K562 (cell line): ENCODE data around the gene DLX2. TPM values are rescaled to one million over a fixed set of nuclear protein-coding genes. Genes with fewer than 3 reads are reported as not detected.

Experiments used
- ATAC-seq: fragments of 200-7000 bp; cut with Tn5 transposase; 3 replicates; pipeline ENCODE4 v1.9.1; 2020; ENCODE audit warnings: moderate library complexity
- BruUV-seq: library from RNA; stranded (reverse); fragments of 400-500 nt; replicated peaks from 2 replicates; lab custom pipeline; 2021; lab: Mats Ljungman, UMichigan
- CTCF ChIA-PET: fragments of 300-600 bp; formaldehyde crosslinking; extraction: SDS; loops from one replicate; lab custom pipeline; 2021; ENCODE audit warnings: low intra/inter-chr PET ratio; lab: Yijun Ruan, JAX
- POLR2A ChIA-PET: fragments of 300-600, 350-650 bp; sonication (Branson Sonifier 250); formaldehyde crosslinking; extraction: SDS; loops from one replicate; lab custom pipeline; 2021; ENCODE audit warnings: antibody characterized with exemption, inconsistent platforms; lab: Yijun Ruan, JAX
- DNase-seq, 4 experiments: peaks; one replicate each; pipeline versions ENCODE4 v3.0.0 to v3.0.0-alpha.2; 2011 to 2018; ENCODE audit warnings: low spot score in 3 of 4, mixed read lengths in 3 of 4; ENCODE audit errors: extremely low read depth in 1 of 4
- FAIRE-seq: peaks from 2 replicates; lab custom pipeline; 2011; peaks lifted over from hg19 to GRCh38; lab: Jason Lieb, UNC
- H2AFZ ChIP-seq: 2 replicates; pipeline ENCODE4 v1.6.0; 2011; ENCODE audit warnings: low read depth, low read length, control low read depth, inconsistent platforms
- H3K27ac ChIP-seq: fragments of 200-600 bp; 3 replicates; pipeline ENCODE4 v1.8.0; 2011; ENCODE audit warnings: low read depth, mild to moderate bottlenecking, control low read depth, inconsistent platforms, low read length, moderate library complexity, mixed read lengths; ENCODE audit errors: extremely low read depth
- H3K27me3 ChIP-seq, 2 experiments: fragments of 300-600 bp in 1 of 2; 2 replicates in 1 of 2; 3 replicates in 1 of 2; pipeline versions ENCODE4 v1.6.0 to v1.8.0; 2011; ENCODE audit warnings: inconsistent platforms in 2 of 2, low read length in 2 of 2, mild to moderate bottlenecking in 1 of 2, mixed read lengths in 1 of 2, moderate library complexity in 1 of 2; ENCODE audit not compliant: control insufficient read depth in 2 of 2, insufficient read depth in 2 of 2
- H3K36me3 ChIP-seq: fragments of 300-600 bp; 3 replicates; pipeline ENCODE4 v1.8.0; 2011; ENCODE audit warnings: mild to moderate bottlenecking, low read length, inconsistent platforms; ENCODE audit not compliant: control insufficient read depth, insufficient read depth
- H3K4me1 ChIP-seq, 2 experiments: fragments of 200-600 bp in 1 of 2; replicated peaks in 1 of 2; 2 replicates in 1 of 2; 3 replicates in 1 of 2; pipeline versions ENCODE4 v1.5.1 to v1.8.0; 2011; ENCODE audit warnings: inconsistent platforms in 2 of 2, low read length in 2 of 2, mild to moderate bottlenecking in 1 of 2, mixed read lengths in 1 of 2, moderate library complexity in 1 of 2; ENCODE audit not compliant: control insufficient read depth in 2 of 2, insufficient read depth in 2 of 2
- H3K4me2 ChIP-seq: 2 replicates; pipeline ENCODE4 v1.6.1; 2011; ENCODE audit warnings: low read length, control low read depth, inconsistent platforms, mixed read lengths; ENCODE audit not compliant: insufficient read depth
- H3K4me3 ChIP-seq: fragments of 200-600 bp; sonication (generic), shearing (Covaris generic); 2 replicates; pipeline ENCODE4 v1.5.1; 2016; ENCODE audit warnings: control low read depth, inconsistent platforms
- H3K79me2 ChIP-seq: fragments of 200-600 bp; 3 replicates; pipeline ENCODE4 v1.8.0; 2011; ENCODE audit warnings: low read length, inconsistent platforms; ENCODE audit not compliant: control insufficient read depth, insufficient read depth
- H3K9ac ChIP-seq, 2 experiments: 2 replicates each; pipeline versions ENCODE4 v1.6.0 to v1.6.1; 2011; ENCODE audit warnings: low read depth in 2 of 2, low read length in 2 of 2, control low read depth in 1 of 2, inconsistent platforms in 1 of 2, mild to moderate bottlenecking in 1 of 2, mixed read lengths in 1 of 2; ENCODE audit not compliant: insufficient read depth in 1 of 2
- H3K9me1 ChIP-seq: one replicate; pipeline ENCODE4 v1.6.0; 2011; ENCODE audit warnings: inconsistent platforms, mild to moderate bottlenecking, low read length, moderate library complexity; ENCODE audit not compliant: control insufficient read depth, insufficient read depth
- H3K9me3 ChIP-seq: replicated peaks from 2 replicates; pipeline ENCODE4 v1.5.1; 2011; ENCODE audit warnings: low read depth, low read length, inconsistent platforms; ENCODE audit not compliant: control insufficient read depth, insufficient read depth
- H4K20me1 ChIP-seq: replicated peaks from 2 replicates; pipeline ENCODE4 v1.6.1; 2011; ENCODE audit warnings: low read length, inconsistent platforms, mixed read lengths; ENCODE audit not compliant: control insufficient read depth, insufficient read depth
- HNRNPLL ChIP-seq: fragments of 200-400 bp; formaldehyde crosslinking; IDR thresholded peaks from 2 replicates; pipeline ENCODE4 v1.6.1; 2017; ENCODE audit warnings: low read length, low read depth, mild to moderate bottlenecking; ENCODE audit not compliant: poor library complexity, severe bottlenecking
- KDM1A ChIP-seq, 2 experiments: fragments of 450-650 bp; IDR thresholded peaks; 2 replicates each; pipeline ENCODE4 v1.6.1; 2016; ENCODE audit warnings: mild to moderate bottlenecking in 2 of 2
- KDM5B ChIP-seq: fragments of 200-600 bp; sonication (generic); IDR thresholded peaks from 2 replicates; pipeline ENCODE4 v1.6.1; 2012; ENCODE audit warnings: low read depth, mild to moderate bottlenecking, moderate library complexity, low read length, control low read depth, inconsistent platforms; ENCODE audit not compliant: insufficient replicate concordance
- NFXL1 ChIP-seq: fragments of 450-650 bp; formaldehyde crosslinking; IDR thresholded peaks from 2 replicates; pipeline ENCODE4 v1.4.0; 2021; ENCODE audit warnings: mild to moderate bottlenecking
- POLR2G ChIP-seq: fragments of 200-400 bp; formaldehyde crosslinking; IDR thresholded peaks from 2 replicates; pipeline ENCODE4 v1.6.1; 2017; ENCODE audit warnings: low read depth, mild to moderate bottlenecking, antibody characterized with exemption, low read length, moderate library complexity
- PTTG1 ChIP-seq: fragments of 450-650 bp; IDR thresholded peaks from 2 replicates; pipeline ENCODE4 v1.6.1; 2016; ENCODE audit warnings: low read depth, mild to moderate bottlenecking, missing genetic modification characterization, missing compliant biosample characterization
- RBFOX2 ChIP-seq: fragments of 200-400 bp; formaldehyde crosslinking; IDR thresholded peaks from 2 replicates; pipeline ENCODE4 v1.6.1; 2017; ENCODE audit warnings: low read depth, mild to moderate bottlenecking, low read length, moderate library complexity
- RBM14 ChIP-seq: fragments of 200-400 bp; formaldehyde crosslinking; IDR thresholded peaks from 2 replicates; pipeline ENCODE4 v1.6.1; 2018; ENCODE audit warnings: low read depth, mild to moderate bottlenecking, low read length, moderate library complexity, borderline replicate concordance; ENCODE audit not compliant: insufficient read depth
- RBM22 ChIP-seq: fragments of 200-400 bp; formaldehyde crosslinking; IDR thresholded peaks from 2 replicates; pipeline ENCODE4 v1.6.1; 2018; ENCODE audit warnings: low read length, low read depth; ENCODE audit not compliant: poor library complexity, severe bottlenecking
- RFX5 ChIP-seq: IDR thresholded peaks from 2 replicates; pipeline ENCODE4 v1.6.1; 2011; ENCODE audit warnings: low read depth, mild to moderate bottlenecking, improper control_type of control experiment, low read length
- TBP ChIP-seq: optimal IDR thresholded peaks from 2 replicates; pipeline ENCODE3; 2011; ENCODE audit warnings: low read depth, low read length, improper control_type of control experiment
- ZNF224 ChIP-seq: sonication (generic); formaldehyde crosslinking; IDR thresholded peaks from 2 replicates; pipeline ENCODE4 v1.8.0; 2022; ENCODE audit warnings: mild to moderate bottlenecking, missing genetic modification reagents
- WGBS: fragments of 100-300 bp; shearing (Covaris generic); methylation state at CpG from one replicate; pipeline ENCODE4 v1.1.6; 2016; ENCODE audit warnings: low coverage, mixed read lengths; ENCODE audit not compliant: insufficient coverage; ENCODE audit errors: missing lambda C conversion rate; 5-methylcytosine and 5-hydroxymethylcytosine counted together
- in situ Hi-C: fragments of 300-500 bp; cut with MboI; formaldehyde crosslinking; loops from 4 replicates; pipeline ENCODE4 v1.15.0; 2018; ENCODE audit warnings: inconsistent platforms, mixed read lengths
- intact Hi-C: fragments of 100-400 bp; cut with micrococcal nuclease; formaldehyde crosslinking; loops from 2 replicates; pipeline ENCODE4 v1.14.2; 2022
- polyA plus RNA-seq, 8 experiments: library from polyadenylated mRNA; depleted of rRNA in 4 of 8; stranded (reverse) in 5 of 8; unstranded in 3 of 8; fragments of >200 nt; fragmentation: Nextera tagmentation in 2 of 8; fragmentation: Illumina TruSeq in 1 of 8; extraction: Ambion mirVana in 2 of 8; extraction: Trizol in 1 of 8; gene quantifications; 2 replicates each; pipeline versions ENCODE4 v1.2.1 to v1.2.3, GENCODE V29; 2011 to 2014; ENCODE audit warnings: inconsistent platforms in 1 of 8, missing spikeins in 1 of 8
- total RNA-seq, 7 experiments: library from RNA; depleted of rRNA in 6 of 7; stranded (reverse); fragments of >200 nt in 6 of 7; fragmentation: Illumina TruSeq in 2 of 7; extraction: Trizol in 2 of 7; gene quantifications; 2 replicates each; pipeline versions ENCODE4 v1.2.1 to v1.2.3, GENCODE V29; 2011 to 2021; ENCODE audit warnings: low replicate concordance in 1 of 7
- TF ChIP-seq, protein P1 (sequence below): sonication (generic); formaldehyde crosslinking; IDR thresholded peaks from 2 replicates; pipeline ENCODE4 v1.8.1; 2023; ENCODE audit warnings: mild to moderate bottlenecking, missing genetic modification reagents

DLX2 gene
- total and polyA plus RNA-seq, 9 of the 15 experiments (the other 6 are each of a cell fraction or from before 2014, with no cell fraction given): 0.14 to 4.3 (median 0.86) TPM

DNA sequence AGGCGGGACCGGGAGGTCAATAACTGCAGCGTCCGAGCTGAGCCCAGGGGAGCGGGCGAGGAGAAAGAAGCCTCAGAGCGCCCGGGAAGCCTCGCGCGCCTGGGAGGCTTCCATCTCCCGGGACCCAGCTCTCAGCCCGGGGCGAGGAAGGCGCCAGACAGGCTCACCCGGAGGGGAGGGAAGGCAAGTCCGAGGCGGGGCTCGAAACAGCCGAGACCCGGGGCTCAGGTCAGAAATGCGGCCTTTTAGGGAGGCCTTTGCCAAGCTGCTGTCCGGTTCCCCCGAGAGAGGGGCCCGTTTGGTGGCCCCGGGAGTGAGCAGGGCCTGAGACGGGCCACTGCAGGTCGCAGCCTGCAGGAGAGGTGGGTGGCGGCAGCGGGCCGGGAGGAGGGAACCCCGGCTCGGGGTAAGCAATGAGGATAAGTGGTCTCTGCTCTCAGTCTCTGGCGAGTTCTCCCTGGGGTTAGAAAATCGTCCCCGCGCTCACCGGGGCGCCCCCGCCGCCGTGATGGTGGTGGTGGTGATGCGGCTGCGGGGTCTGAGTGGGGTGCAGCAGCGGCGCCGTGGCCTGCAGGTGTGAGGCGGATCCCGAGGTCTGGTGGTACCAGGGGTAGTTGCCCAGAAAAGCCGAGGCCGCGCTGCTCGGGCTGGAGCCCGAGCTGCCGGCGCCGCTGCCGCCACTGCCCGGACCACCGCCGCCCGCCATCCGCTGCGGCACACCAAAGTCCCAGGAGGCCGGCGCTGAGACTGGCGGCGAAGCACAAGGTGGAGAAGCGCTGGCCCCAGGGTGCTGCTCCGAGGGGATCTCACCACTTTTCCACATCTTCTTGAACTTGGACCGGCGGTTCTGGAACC is 2.4 kb downstream of the DLX2 start:
- no peak for DNase-seq
- in situ Hi-C loops (loop anchor here (25.0 kb wide), 1 partner anchor 1138 kb away; no protein-coding TSS in a partner anchor), intact Hi-C loops (loop anchor here (10.0 kb wide), 1 partner anchor 176 kb away; the partner anchor contains the start of gene HAT1)
- H3K79me2 ChIP-seq: no peaks in the 10 kb centered on the region
- peak overlapping the region in 1 of 2 experiments; percentile 20; a peak in 1 of 4 replicates for H3K9ac ChIP-seq
- H3K27me3 ChIP-seq: no peaks in the 10 kb centered on the region; a peak in 1 of 5 replicates
- H3K4me1 ChIP-seq: peaks cover 23 to 64% of the 10 kb centered on the region in 2 experiments
- H3K9me1 ChIP-seq: no peaks in the 10 kb centered on the region
- H3K4me3 ChIP-seq: no peak overlapping the region
- no peak overlapping the region for H3K27ac ChIP-seq
- H3K9me3 ChIP-seq: no peaks in the 10 kb centered on the region
- no peak overlapping the region for H3K4me2 ChIP-seq
- no peaks in the 10 kb centered on the region for H4K20me1 ChIP-seq
- no peak for ATAC-seq
- no peaks in the 10 kb centered on the region for H3K36me3 ChIP-seq
- BruUV-seq: no TSS peak
- no peak for FAIRE-seq
- TF ChIP-seq KDM5B: no peak
- no peak for TF ChIP-seq KDM1A (IDR thresholded peaks at IDR 0.05)
- peak; percentile 67 for TF ChIP-seq RBFOX2
- no peak for TF ChIP-seq PTTG1 (tag)
- TF ChIP-seq RBM22: peak; percentile 49
- TF ChIP-seq POLR2G: peak; percentile 36; the same call in 1 of the 2 replicates
- TF ChIP-seq NFXL1 (CRISPR knock-in tag): no peak
- no peak for TF ChIP-seq HNRNPLL
- TF ChIP-seq ZNF224 (CRISPR knock-in tag): no peak
- TF ChIP-seq, protein P1, sequence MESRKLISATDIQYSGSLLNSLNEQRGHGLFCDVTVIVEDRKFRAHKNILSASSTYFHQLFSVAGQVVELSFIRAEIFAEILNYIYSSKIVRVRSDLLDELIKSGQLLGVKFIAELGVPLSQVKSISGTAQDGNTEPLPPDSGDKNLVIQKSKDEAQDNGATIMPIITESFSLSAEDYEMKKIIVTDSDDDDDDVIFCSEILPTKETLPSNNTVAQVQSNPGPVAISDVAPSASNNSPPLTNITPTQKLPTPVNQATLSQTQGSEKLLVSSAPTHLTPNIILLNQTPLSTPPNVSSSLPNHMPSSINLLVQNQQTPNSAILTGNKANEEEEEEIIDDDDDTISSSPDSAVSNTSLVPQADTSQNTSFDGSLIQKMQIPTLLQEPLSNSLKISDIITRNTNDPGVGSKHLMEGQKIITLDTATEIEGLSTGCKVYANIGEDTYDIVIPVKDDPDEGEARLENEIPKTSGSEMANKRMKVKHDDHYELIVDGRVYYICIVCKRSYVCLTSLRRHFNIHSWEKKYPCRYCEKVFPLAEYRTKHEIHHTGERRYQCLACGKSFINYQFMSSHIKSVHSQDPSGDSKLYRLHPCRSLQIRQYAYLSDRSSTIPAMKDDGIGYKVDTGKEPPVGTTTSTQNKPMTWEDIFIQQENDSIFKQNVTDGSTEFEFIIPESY (CRISPR knock-in tag): peak; percentile 69
- no peak for TF ChIP-seq RFX5
- 0 out of 2 replicates have a peak, but pooled peaks have one; percentile 10 for TF ChIP-seq RBM14
- no peak for TF ChIP-seq TBP
- WGBS: 97% methylated on average over 38 of the region's 72 CpGs
- POLR2A ChIA-PET: interaction anchor here (0.6 to 2.4 kb wide), 5 partner anchors 12 to 1152 kb away, joined by 3 to 14 read pairs (median 3); partner anchors contain the start of gene DLX1
- no peak overlapping the region for H2AFZ ChIP-seq
- CTCF ChIA-PET: no interaction called here
